Lower leg skin (tissue), 3 donors: ENCODE results near the gene TPSG1.
"Not testable (repeated sequence)": the region's sequence is repeated elsewhere in the genome, so short reads cannot be mapped to it uniquely, and the experiment has no call there.

Source experiments
- CTCF ChIP-seq, 3 donors: fragments of 450-650 bp; IDR thresholded peaks; one replicate each; pipeline ENCODE4 v1.5.1; 2016; ENCODE audit warnings: antibody characterized with exemption in 3 of 3, mild to moderate bottlenecking in 3 of 3, moderate library complexity in 2 of 3
- POLR2A ChIP-seq, 2 donors: fragments of 450-650 bp; IDR thresholded peaks; one replicate each; pipeline ENCODE4 v1.6.1; 2016 to 2017; ENCODE audit warnings: antibody characterized with exemption in 2 of 2, mild to moderate bottlenecking in 1 of 2, moderate library complexity in 1 of 2

DNA sequence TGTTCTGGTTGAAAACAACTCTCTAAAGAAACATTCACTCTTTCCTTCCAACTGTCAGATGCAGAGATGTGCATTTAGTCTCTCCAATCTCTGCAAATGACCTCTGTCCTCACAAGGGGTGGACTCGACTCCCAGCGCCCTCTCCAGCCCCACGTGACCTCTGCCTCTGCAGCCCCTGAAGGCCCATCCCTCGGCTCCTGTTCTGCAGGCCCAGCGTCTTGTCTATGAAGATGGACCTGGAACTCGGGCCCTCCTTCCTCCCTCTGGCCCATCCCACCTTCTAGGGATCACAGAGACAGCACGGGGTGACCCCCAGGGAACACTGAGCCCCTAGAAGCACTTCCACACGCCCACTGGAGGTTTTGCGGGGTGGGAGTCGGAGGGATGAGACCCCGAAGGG, 18.3 kb upstream of the TPSG1 start:
- not testable (repeated sequence) for TF ChIP-seq CTCF, POLR2A (IDR thresholded peaks at IDR 0.05)
